ENCODE data around the gene SLC39A5.
"Not testable (repeated sequence)": the region's sequence is repeated elsewhere in the genome, so short reads cannot be mapped to it uniquely, and the experiment has no call there.

The SLC39A5 gene

GRCh38 chr12:56229916-56230431 lies at the start of gene SLC39A5:
Gene SLC39A5 (plus strand): TSS chr12:56230051. CDS start chr12:56231275, 1,224 bp downstream.
- DNase-seq (ENCODE audit: low spot score) = no peak

- no peak for DNase-seq (ENCODE audit: low spot score)
These were observed 42.9 kb upstream of the SLC39A5 start for GRCh38 chr12:56186957-56187356.

GRCh38 chr12:56188131-56188777 lies 41.6 kb upstream of the SLC39A5 start:
- no peak for DNase-seq (ENCODE audit: low spot score)

GRCh38 chr12:56188778-56189098 lies 41.1 kb upstream of the SLC39A5 start:
- no peak for DNase-seq (ENCODE audit: low spot score)

GRCh38 chr12:56189099-56189917 lies 40.5 kb upstream of the SLC39A5 start, which contains the start of gene SMARCC2:
Gene SMARCC2 (minus strand): TSS chr12:56189483. CDS start chr12:56189461, 22 bp downstream.
- DNase-seq (ENCODE audit: low spot score) = peak; percentile 86

GRCh38 chr12:56189918-56190694 lies 39.7 kb upstream of the SLC39A5 start:
- DNase-seq (ENCODE audit: low spot score) = peak; percentile 88

GRCh38 chr12:56190695-56191155 lies 39.1 kb upstream of the SLC39A5 start:
- DNase-seq (ENCODE audit: low spot score) = peak; percentile 28

- DNase-seq (ENCODE audit: low spot score) = no peak
These were observed 37.3 kb upstream of the SLC39A5 start for GRCh38 chr12:56192582-56192981.

- peak; percentile 90 for DNase-seq (ENCODE audit: low spot score)
These were observed 36.7 kb upstream of the SLC39A5 start for GRCh38 chr12:56193025-56193578.

- DNase-seq (ENCODE audit: low spot score) = not testable (repeated sequence)
These were observed 32.9 kb upstream of the SLC39A5 start for GRCh38 chr12:56196818-56197550.

- DNase-seq (ENCODE audit: low spot score) = no peak
These were observed 31.8 kb upstream of the SLC39A5 start for GRCh38 chr12:56197921-56198635.

GRCh38 chr12:56198836-56199235 lies 31.0 kb upstream of the SLC39A5 start:
- DNase-seq (ENCODE audit: low spot score) = no peak

GRCh38 chr12:56202366-56202765 lies 27.5 kb upstream of the SLC39A5 start:
- no peak for DNase-seq (ENCODE audit: low spot score)

- no peak for DNase-seq (ENCODE audit: low spot score)
These were observed 27.0 kb upstream of the SLC39A5 start for GRCh38 chr12:56202838-56203237.

- no peak for DNase-seq (ENCODE audit: low spot score)
These were observed 25.6 kb upstream of the SLC39A5 start for GRCh38 chr12:56204275-56204674.

- no peak for DNase-seq (ENCODE audit: low spot score)
These were observed 24.4 kb upstream of the SLC39A5 start for GRCh38 chr12:56205445-56205844.

GRCh38 chr12:56206452-56207166 lies 23.2 kb upstream of the SLC39A5 start:
- peak; percentile 66 for DNase-seq (ENCODE audit: low spot score)

- no peak for DNase-seq (ENCODE audit: low spot score)
These were observed 21.8 kb upstream of the SLC39A5 start for GRCh38 chr12:56208006-56208405.

GRCh38 chr12:56212361-56212760 lies 17.5 kb upstream of the SLC39A5 start:
- DNase-seq (ENCODE audit: low spot score) = no peak

GRCh38 chr12:56213878-56214277 lies 16.0 kb upstream of the SLC39A5 start:
- no peak for DNase-seq (ENCODE audit: low spot score)

All from cerebellar cortex (tissue), 1 donor.